ENCODE data around the gene TMEM229A.
A peak's percentile ranks its signal among the peaks of the same experiment; 100 is the strongest.
"Not testable (repeated sequence)": the region's sequence is repeated elsewhere in the genome, so short reads cannot be mapped to it uniquely, and the experiment has no call there.

TMEM229A gene

GRCh38 chr7:124032369-124033094 is at the start of gene TMEM229A:
Gene TMEM229A (minus strand): TSS chr7:124033067. CDS start chr7:124033003, 64 bp downstream.
- DNase-seq, result peak; percentile 71

DNA sequence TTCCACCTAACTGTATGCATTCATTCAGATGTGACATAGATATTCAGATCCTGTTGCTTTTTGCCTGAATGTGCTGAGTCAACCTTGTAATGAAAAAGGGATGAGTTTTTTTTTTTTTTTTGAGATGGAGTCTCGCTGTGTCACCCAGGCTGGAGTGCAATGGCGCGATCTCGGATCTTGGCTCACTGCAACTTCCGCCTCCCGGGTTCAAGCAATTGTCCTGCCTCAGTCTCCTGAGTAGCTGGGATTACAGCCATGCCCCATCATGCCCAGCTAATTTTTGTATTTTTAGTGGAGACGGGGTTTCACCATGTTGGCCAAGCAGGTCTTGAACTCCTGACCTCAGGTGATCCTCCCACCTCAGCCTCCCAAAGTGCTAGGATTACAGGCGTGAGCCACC is 49.4 kb upstream of the TMEM229A start:
- DNase-seq, result not testable (repeated sequence)

DNA sequence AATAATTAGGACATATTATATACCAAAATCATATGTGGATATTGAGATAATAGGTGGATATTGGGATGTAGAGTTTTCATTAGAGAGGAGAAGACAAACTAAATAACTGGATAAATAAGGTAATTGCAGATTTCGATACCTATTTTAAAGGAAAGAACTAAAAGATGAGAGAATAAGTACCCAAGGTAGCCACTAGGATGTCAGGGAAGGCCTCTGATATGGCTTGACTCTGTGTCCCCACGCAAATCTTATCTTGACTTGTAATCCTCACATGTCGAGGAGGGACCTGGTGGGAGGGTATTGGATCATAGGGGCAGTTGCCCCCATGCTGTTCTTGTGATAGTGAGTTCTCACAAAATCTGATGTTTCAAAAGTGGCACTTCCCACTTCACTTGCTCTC is 44.7 kb upstream of the TMEM229A start:
- no peak for DNase-seq

GRCh38 chr7:124076841-124077240 is 44.0 kb upstream of the TMEM229A start:
- DNase-seq, result no peak

- DNase-seq, result no peak
Measured at GRCh38 chr7:124074007-124074406, 41.1 kb upstream of the TMEM229A start.

DNA sequence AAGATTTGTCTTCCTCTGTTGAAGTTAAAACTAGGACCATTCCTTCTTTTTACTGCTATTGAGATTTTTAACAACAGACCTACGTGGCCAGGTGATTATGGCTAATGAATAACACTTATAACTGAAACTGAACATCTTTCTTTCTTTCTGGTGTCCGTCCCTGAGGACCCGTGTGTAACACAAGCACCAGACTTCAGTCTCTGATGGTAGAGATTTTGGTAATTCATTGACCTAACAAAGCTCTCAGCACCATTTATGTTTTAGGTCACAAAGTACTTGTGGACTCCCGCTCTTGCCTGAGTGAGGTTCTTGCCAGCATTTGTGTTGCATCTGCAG is 40.4 kb upstream of the TMEM229A start:
- no peak for DNase-seq

GRCh38 chr7:124072603-124073309 is 39.9 kb upstream of the TMEM229A start:
- DNase-seq, result no peak

DNA sequence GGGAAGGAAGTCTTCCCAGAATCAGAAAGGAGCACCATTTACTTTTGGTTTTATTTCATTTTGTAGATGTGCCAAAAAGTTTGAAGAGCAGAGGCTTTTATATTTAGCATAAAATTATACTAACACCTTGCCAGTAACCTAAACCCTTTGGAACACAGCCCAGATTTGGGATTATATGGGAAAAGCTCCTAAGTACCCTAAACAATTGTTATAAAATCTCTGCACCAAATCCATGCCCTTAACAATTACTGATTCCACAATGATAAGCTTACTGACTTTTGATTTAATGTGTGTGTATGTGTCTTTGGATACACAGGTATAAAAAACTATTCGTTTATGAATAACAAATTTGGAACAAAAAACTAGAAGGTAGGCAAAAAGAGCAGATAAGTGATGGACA is 39.0 kb upstream of the TMEM229A start:
- DNase-seq, result peak; percentile 75

GRCh38 chr7:124062171-124062570 is 29.3 kb upstream of the TMEM229A start:
- no peak for DNase-seq

GRCh38 chr7:124060528-124060927 is 27.7 kb upstream of the TMEM229A start:
- DNase-seq, result no peak

DNA sequence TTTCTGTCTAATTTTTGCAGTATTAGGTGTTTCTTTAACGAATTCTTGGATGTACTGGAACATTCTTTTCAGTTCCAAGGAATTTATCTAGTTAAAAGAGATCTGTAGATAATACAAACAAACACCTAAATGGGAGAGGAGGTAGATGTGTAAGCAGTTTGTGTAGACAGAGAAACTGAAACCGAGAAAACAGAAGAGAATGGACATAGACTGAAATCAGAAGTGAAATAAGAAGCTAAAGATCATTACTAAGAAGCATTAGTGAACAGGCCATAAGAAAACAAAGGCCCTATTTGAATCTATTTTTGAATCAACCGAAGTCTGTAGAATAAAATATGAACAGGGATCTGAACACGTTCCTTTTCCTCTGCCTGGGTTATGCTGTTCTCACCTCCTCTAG is 26.5 kb upstream of the TMEM229A start:
- DNase-seq, result no peak

GRCh38 chr7:124058515-124058914 is 25.6 kb upstream of the TMEM229A start:
- no peak for DNase-seq

GRCh38 chr7:124057872-124058271 is 25.0 kb upstream of the TMEM229A start:
- DNase-seq, result no peak

DNA sequence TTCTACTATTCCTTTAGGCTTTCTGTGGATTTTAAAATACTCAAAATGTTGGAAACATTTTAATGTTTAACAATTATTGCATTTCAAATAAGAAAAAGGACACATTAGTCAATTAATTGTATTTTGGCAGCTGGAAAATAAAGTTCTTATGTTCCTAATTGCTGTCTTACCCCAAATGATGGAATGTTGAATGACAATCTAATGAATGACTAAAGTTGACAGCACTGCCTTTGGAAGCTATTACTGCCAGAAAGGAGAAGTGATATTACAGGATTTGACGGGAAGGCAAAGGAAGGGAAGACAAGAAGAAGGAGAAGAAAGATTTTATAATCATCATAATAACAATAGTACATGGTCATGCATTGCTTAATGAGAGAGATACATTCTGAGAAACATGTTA is 23.4 kb upstream of the TMEM229A start:
- no peak for DNase-seq

GRCh38 chr7:124051681-124052377 is 19.0 kb upstream of the TMEM229A start:
- DNase-seq, result no peak

DNA sequence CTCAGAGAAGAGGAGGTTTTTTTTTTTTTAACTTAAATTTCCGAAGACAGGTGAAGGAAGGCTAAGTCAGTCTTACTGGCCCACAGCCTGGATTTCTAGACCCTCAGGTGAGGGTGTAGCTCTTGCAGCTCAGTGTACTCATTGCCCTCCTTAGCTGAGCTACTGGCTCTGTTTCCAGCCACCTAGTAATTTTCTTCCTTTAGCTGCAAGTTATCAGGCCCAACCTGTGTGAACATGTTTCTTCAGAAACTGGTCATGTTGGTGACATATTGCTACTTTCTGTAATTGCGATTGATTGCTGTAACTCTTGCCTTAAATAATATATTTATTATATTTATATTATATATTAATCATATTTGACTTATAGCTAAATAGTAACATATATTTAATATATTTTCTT is 10.0 kb upstream of the TMEM229A start:
- no peak for DNase-seq

DNA sequence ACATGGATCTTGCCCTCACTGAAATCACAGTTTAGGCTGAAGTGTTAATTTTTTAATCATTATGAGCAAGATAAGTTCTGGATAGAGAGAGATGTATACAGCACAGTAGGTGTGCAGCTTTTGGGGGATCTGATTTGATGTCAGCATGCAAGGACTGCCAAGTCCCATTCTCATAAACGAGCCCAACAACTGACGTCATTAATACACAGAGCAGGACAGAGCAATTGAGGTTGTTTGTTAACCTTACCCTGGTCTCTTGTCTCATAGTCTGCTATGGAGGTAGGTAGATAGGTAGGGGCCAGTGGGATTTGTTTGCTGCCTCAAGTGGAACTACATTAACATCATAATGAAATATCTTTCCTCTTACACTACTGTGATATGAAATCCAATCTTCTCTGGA is 8.6 kb upstream of the TMEM229A start:
- no peak for DNase-seq

DNA sequence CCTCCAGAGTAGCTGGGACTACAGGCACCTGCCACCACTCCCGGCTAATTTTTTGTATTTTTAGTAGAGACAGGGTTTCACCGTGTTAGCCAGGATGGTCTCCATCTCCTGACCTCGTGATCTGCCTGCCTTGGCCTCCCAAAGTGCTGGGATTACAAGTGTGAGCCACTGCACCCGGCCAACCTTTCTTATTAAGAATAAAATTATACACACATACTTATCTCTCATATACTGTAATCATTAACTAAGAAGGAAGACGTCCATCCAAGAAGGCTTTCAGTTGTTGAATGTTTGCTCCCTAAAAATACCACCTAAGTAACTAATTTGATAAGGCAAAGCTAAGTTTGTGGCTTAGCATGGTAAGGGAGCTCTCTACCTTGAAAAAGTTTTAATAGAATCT is 5.0 kb upstream of the TMEM229A start:
- DNase-seq, result not testable (repeated sequence)

GRCh38 chr7:124035706-124036105 is 2.8 kb upstream of the TMEM229A start:
- no peak for DNase-seq

DNA sequence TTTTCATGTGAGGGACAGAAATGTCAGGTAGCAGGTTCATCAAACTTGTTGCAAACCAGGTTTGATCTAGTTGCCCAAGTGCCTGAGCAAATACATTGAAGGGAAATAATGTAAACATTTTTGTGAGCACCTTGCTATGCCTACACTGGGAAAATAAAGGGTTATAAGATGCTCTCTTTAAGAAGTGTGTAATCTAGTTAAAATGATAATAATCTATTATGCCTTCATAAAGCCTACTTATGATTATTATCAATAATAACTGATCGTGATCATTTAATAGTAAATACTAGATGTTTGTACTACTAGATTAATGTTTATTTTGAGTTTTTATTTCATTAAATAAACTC is 1.9 kb upstream of the TMEM229A start:
- DNase-seq, result no peak

DNA sequence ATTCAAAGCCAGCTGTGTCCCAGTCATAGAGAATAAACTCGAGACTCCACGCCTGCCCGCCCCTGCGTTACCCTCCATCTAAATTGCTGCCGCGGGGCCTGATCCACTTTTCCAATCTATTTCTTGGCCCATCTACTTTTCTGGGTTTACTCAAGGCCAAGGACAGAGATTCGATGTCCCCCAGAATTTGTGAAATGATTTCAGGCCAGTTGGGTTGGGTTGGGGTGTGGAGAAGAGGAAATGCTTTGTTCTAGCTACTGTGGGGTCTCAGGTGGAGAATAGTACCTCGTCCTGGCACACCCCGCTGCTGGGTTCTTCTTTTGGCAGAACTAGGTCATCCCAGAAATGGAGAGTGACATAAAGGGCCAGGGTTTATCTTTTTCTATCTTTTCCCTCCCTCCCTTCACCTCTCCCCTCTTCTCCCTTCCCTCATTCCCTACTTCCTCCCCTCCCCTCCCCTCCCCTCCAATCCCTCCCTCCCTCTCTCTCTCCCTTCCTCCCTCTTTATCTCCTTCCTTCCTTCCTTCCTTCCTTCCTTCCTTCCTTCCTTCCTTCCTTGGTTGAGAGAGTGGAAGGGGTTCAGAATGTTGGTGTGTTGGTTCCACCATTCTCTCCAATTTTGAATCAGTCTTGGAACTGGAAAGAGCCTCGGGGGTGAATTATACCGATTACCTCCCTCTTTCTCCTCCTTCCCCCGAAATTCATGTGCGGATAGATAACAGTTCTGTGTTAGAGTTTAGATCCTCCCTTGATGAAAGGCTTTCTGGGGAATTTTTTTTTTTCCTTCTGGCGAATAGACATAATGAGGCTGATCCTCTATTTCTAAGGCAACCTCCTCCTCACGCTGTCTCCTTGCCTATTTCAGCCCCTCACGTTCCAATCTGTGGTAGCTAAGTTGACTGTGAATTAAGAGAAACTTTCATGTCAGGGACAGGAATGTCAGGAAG is 1.2 kb upstream of the TMEM229A start:
- DNase-seq, result no peak

DNA sequence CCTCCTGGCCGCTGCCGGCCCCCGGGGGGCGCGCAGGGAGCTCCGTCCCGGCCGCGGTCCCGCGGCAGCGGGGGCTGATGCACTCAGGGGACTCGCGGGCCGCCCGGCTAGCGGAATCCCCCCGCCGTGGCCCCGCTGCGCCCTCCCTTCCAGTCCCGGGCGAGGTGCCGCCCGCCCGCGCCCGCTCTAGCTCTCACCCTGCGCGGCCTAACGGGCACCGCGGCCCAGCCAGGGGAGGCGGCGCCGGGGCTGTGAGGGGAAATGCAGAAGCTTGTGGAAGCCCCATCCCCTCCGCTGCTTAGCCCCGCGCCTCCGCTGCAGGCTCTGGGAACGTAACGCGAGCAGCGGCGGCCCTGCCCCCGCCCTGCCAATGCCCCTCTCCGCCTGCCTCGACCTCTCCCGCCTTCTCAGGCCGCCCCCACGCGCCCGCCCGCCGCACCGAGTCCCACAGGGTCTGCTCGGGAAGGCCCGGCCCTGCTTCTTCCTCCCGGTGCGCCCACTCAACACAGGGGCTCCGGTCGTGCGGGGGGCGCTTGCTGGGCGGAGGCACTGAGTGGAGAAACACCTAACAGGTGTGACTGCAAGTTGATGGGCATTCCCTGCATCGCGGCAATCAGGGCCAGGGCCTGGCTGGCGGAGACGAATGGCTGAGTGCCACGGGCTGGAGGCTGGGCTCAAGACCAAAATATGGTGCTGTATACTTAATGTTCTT is 384 bp upstream of the TMEM229A start:
- DNase-seq, result peak; percentile 35
